Stimulated activated CD8-positive, alpha-beta memory T cell treated with anti-CD3 and anti-CD28 coated beads, Interleukin-7, amount 100 ng/mL, for 4 hours (primary cell): ENCODE measurements around the gene CDC14B.
A peak's percentile ranks its signal among the peaks of the same experiment; 100 is the strongest.
"Not testable (repeated sequence)": the region's sequence is repeated elsewhere in the genome, so short reads cannot be mapped to it uniquely, and the experiment has no call there.

ENCODE experiments used
- DNase-seq, 2 donors: peaks; one replicate each; pipeline ENCODE4 v3.0.0-alpha.2; 2020; ENCODE audit warnings: low read depth in 2 of 2

Gene CDC14B

DNA sequence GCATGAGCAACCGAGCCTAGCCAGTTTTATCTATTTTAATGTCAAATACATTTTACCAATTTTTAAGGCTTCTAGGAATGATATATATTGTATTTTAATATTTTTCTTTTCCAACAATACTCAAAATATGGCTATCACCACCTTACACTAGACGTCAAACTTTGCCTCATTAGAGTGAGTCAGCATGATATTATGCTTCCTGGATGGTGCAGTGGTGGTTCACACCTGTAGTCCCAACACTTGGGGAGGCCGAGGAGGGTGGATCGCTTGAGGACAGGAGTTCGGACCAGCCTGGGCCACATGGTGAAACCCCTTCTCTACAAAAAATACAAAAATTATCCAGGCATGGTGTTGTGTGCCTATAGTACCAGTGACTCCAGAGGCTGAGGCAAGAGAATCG is 7.3 kb upstream of the CDC14B start:
- DNase-seq, result no peak

DNA sequence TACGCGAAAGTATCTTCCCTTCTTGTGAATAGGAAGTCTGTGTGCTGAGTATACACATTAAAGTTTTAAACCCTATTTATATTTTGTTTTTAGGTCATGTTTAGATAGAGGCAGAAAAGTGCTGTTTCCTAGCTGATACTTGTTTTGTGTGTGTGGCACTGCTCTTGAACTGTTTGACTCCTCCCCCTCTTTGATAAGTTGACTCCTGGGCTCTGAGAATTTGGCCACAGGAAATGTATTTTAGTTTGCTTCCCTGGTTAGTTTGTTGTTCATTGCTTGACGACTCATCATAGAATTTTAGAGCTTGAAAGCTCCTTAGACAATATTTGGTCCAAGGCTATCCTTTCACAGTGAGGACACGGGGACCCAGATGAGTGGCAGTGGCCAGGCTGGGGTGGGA is 2.0 kb upstream of the CDC14B start:
- DNase-seq, result no peak

DNA sequence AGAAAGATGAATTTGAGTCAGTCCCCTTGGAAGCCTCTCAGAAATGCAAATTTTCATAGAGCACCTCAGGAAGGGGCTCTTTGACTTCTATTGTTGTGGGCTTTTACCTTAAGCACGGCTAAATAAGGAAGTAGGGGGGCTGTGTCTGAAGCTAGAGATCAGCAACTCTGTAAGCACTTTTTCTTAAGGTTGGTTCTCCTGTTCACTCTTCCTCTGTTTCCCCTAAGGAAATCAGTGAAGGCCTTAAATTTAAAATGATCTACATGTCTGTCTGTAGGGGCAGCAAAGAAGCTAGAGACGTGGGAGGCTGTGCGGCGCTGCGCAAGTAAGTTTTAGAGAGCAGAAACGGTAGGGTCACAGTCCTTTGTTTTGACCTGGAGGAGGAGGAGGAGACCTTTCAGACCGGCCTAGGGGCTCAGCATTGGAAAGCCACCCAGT is 1.2 kb upstream of the CDC14B start:
- DNase-seq, result no peak

DNA sequence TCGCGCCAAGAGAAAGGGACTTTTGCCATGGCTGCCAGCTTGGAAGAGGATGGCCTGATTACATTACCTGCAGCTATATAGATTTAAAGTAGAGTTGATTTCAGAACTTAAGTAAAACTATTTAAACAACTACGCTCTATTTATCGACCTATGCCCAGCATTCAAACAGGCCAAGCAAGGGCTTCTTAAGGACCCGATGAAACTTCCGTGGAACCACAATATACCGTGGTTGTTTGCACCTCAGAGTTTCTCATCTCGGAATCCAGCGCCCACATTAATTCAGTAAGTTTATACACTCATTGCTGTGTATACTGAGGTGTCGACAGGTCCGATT is 505 bp upstream of the CDC14B start:
- no peak for DNase-seq

DNA sequence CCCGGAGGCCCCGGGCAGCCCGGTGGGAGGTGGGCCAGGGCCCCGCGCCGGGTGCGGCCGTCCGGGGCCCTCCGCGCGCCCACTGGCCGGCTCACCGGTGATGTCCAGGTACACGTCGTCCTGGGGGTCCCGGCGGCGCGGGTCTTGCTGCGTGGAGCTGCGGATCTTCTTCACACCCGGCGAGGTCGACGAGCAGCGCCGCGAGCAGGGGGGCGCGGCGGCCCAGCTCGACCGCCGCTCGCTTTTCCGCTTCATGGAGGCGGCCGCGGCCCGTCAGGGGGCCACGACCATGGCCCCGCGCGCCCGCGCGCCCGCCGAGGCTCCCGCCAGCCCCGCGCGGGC is 548 bp downstream of the CDC14B start:
- DNase-seq, result no peak

DNA sequence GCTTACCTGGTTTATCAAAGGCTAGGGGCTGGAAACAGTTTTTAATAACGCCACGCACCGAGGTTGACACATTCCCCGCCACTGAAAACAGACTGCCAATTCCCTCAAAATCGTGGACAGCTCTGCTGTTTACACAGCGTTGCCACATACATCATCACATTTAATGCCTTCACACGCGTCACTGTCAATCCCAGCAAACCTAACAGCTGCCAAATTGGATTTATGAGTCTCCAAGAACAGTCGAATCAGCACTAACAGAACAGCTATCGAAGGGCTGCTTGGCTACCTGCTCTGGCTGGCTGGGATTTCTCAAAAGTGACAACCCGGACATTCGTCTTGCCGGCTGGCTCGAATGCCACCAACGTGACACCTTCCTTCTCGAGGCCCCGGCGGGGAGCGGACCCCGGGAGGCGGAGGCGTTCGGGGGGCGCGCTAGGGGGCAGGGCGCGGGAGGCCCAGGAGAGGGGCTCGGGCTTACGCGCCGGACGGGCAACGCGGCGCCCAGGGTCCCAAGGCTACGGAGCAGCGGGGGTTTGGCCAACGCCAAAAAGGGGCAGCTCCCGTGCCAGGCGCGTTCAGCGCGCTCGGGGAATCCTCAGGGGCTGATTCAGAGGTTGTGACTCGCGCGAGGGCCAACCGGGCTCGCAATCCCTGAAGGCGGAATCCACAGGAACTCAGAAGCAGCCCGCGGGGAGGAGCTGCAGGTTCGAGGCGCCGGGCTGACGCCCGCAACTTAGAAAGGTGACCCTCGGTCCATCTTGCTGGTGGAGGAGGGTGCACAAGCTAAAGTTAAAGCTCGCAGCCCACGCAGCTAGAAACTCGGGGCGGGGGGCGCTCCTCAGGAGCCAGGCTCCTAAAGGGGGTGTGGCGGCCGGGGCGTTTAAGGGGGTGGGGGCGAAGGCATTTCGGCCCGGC is 1.2 kb downstream of the CDC14B start:
- peak in 1 of 2 donors; percentile 1 for DNase-seq

DNA sequence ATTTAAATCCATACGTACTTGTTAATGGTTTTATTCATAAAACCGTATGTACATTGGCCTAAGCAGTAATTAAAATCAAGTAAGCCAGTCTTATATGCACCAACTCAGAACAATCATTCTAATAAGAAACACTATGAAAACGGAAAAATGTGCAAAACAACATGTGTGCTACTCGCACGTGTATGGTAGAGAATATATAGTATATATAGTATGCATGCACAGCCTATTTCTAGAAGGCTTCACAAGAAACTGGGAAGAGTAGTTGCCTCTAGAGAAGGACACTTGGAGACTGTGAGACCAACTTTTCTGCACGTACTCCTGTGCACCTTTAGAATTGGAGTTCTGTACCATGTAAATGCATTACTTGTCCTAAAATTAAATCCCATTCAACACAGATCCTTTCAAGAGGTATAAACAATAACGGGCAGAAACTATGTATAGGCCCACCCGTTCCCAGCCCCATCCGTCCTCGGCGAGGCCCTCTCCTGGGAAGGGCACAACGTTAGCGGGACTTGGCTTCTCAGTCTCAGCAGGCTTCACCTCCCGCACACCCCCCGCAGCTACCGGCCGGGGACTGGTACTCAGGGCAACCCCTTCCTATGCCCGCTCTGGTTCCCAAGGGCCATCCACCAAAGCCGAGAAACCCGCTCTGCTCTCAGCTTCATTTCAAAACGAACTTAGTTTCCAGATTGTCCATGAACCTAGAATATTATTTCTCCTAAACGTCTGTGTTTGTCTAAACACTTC is 2.0 kb downstream of the CDC14B start:
- DNase-seq, result no peak

DNA sequence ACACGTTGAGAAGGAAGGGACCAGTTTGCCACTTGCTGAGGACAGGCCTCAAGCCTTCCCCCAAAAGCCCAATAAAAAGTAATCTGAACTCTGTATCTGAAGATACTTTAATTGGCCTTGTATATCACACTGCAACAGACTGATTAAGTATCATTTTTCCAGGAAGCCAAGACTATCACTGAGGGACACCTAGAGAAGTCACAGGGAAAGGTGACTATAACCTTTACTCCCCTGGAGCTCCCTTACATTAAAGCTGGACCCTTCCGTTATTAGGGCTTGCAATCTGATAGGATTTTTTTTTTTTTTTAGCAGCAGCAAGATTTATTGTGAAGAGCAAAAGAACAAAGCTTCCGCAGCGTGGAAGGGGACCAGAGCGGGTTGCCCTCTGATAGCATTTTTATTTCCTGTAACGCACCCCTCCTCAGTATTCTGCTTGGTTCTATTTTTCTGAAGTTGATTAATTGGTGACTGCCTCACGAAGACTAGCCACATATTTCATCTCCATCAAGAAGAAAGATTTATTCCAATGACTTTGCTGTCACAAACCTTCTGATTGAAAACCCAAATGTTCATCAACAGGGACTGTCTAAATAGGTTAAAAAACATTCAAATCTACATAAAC is 2.7 kb downstream of the CDC14B start:
- DNase-seq, result no peak

DNA sequence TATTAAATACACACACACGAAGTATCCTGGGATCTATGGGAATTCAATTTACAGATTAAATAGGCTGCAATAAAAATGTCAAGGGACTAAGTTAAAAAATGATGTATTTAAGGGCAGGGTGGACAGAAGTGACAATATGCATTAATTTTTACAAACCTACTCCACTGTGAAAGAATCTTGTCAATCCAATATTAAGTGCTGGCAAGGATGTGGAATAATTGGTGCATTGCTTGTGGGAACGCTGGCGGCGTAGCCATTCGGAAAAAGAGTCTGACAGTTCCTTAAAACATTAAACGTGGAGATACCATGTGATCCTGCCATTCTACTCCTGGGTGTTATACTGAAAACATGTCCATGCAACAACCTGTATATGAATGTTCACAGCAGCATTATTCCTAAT is 4.2 kb downstream of the CDC14B start:
- DNase-seq, result no peak

DNA sequence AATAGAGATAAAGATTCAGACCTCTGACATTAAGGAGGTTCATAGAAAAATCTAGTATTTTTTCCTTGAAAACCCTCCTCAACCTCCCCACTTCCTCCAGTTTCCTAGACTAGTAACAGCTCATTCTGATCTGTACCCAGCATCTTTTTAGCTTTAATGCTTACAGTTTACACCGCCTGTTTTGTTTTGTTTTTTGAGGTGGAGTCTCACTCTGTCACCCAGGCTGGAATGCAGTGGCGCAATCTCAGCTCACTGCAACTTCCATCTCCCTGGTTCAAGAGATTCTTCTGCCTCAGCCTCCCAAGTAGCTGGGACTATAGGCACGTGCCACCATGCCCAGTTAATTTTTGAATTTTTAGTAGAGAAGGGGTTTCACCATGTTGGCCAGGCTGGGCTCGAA is 5.0 kb downstream of the CDC14B start:
- not testable (repeated sequence) for DNase-seq

DNA sequence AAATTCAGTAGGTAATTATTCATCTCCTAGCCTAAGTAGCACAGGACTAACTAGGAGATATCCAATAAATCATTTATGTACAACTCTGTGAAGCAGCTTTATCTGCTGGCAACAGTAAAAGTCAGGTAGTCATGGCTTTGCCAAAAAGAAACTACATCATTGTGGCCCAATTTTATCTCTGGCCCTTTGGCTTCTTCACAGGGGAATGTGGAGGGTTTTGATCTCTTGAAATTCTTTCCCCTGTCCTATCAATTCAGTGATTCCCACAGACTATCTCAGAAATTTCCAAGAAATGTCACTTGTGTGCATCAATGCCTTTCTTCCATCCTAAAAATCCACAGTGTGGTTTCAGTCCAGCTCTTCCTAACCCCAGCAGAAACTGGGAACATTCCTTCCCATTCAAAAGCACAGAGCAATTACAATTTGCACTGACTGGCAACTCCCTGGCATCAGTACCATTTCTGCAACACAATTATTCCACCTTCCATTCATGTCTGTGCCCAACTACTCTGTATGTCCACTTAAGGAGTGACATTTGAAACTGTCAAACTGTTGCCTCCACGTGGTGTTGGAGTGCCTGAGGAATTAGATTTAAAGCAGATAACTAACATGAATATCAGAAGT is 6.6 kb downstream of the CDC14B start:
- no peak for DNase-seq

DNA sequence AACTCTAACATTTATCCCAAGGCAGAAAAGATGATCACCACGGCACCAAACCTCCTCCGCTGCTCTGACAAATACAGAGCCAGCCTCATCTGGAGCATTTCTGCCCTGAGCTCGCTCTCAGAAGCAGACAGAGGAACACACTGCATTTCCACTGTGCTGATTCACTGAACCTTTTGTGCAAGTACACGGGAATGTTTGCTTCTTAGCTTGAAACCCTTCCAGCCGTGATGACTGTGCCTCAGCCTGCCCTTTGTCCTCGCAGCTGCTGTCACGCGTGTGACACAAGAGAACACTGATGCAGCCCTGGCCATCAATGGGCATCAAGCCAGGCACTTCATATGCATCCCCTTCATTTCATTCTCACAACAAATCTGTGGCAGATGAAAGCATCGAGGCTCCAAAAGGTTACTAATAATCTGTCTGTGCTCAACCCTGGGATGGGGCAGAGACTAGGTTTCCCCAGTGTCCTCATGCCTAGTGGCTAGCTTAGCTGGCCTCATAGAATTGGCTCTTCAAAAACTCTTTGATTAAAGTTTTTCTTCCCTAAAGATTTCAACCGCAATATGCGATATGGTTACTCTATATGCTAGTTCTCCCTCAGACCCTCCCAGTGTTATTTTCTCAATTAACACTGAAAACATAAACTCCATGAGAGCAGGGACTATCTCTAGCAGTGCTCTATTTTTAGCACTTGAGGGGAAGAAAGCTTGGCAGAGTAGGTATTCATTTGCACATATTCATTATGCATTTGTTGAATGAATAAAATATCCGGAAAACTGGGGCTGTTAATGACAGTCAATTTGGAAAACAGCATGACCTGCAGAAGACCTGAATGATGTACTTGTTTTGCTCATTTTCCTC is 7.3 kb downstream of the CDC14B start:
- no peak for DNase-seq

DNA sequence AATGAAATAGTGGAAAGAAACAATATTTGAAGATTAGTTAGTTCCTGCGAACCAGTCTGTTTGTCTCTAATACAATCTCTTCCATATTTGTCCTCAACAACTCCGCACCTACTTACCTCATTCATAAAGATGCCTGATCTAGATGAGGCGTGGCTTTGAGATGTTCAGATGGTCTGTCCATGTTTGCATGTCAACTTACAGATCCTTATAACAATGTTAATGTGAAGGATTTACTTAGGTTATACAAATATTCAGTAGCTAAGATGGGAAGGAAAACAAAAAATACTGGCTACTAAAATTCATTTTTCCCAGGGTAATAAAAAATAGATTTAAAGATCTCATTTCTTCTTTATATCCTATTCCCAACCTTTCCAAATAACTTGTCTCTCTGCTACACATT is 8.3 kb downstream of the CDC14B start:
- no peak for DNase-seq

DNA sequence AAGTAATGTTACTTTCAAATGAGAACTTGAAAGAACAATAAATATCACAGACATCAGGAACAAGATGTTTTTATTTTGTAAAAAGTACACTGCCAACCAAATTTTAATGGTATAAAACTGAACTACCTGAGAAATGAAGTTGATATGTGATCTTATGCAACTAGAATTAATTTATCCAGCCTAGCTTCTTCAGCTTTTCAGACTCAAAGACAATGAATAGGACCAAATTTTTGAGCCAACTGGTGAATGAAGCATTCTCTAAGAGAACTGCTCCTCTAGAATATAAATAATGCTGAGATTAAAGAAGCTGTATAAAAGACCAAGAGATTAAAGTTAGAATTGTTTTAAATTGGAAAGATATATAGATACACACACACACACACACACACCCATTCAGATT is 9.9 kb downstream of the CDC14B start:
- DNase-seq, result no peak

DNA sequence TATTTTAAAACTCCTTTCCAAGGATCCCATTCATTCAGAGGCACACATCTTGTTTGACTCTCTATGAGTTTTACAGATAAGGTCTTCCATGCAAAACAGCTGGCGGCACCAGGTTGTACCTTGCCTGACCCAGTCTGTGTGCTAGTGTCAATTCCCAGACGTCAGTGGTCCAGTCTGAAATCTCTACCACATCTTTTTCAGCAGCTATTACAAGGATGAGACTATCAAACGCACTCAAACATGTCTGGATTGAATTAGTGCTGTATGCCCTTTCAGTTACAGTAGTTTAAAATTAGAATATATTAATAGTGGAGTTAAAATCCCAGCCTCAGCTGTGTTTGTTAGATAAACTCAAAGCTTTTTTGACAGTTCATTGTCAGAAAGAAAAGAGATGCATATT is 11.7 kb downstream of the CDC14B start:
- DNase-seq, result no peak

DNA sequence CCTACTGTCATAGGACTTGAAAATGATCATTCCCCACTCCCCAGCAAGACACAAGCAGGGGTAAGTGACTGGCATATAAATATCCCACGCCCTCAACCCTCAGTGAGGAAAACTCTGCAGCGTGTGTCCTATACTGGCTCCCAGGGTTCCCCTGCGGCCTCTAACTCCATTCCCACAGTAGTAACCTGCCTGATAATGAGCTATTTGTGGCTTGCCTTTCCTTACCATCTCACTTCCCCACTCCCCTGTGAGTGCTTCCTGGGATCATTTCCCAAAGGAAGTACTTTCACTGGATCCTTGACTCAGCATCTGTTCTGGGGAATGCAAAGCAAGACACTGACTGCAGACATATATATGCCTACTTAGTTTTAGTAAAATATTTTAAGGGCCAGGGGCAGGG is 14.3 kb downstream of the CDC14B start:
- no peak for DNase-seq

DNA sequence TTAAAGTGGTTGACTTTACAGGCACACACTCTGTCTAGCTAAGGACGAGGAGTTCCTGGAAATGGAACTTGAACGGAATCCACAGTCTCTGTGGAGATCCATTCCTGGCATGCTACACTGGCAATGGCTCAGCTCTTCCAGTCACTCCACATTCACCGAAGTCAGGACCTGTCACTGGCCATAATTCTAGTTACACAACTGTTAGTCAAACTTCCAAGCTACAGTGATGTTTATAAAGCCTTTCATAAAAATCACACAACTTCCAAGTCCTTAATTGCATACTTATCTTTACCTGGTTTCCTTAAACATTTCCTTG is 15.7 kb downstream of the CDC14B start:
- no peak for DNase-seq

DNA sequence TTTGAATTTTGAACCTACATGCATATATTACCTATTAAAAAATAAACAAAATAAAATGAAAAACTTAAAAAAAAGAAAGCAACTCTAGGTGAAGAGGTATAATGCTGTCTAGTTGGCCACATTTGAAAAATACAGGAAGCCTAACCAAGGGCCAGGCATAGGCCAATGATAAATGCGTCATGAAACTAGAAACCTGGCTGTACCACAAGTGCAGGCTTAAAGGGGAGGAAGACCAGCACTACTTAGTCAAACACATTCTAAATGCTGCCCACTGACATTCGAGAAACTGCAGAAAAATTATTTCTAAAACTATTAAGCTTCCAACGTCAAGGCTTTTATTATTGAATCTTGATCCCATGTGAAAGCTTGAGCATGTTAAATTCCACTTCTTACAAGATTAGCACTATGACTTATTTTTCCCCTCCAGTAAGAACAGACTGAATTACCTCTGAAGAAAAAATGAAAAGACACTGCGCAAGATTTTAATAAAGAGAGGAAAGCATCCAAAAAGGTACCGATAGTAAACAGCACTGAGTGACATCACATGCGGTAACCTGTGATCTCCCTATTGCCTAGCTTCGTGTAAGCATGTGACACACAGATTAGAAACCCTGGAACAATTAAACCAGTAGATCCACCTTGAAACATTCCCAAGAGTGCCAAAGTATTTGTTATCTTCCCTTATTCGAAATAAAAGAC is 16.2 kb downstream of the CDC14B start:
- no peak for DNase-seq

DNA sequence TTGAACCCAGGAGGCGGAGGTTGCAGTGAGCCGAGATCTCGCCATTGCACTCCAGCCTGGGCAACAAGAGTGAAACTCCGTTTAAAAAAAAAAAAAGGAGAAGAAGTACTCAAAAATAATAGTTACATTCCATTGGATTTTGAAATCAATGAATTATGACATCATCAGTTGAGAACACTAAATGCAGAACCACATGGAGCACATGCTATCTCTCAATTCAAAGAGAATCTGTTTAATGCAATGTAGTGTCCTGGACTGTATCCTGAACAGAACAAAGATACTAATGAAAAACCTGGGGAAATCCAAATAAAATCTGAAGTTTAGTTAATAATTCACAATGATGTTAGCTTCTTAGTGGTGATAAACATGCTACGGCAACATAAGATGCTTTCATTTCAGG is 20.3 kb downstream of the CDC14B start:
- DNase-seq, result no peak

DNA sequence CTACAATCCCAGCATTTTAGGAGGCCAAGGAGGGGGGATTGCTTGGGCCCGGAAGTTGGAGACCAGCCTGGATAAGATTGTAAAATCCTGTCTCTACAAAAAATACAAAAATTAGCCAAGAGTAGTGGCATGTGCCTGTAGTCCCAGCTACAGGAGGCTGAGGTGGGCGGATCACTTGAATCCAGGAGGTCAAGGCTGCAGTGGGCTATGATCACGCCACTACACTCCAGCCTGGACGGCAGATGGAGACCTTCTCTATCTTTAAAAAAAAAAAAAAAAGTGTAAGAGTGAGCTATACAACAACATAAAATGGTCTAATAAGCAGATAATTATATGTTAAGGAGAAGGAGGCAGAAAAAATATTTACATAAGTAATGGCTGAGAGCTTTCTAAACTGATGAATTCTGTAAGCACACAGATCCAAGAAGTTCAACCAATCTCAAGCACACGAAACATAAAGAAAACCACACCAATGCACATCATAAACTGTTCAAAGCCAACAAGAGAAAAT is 23.0 kb downstream of the CDC14B start:
- DNase-seq, result no peak
